ENCODE measurements around the gene PPT1. TPM values are rescaled to one million over a fixed set of nuclear protein-coding genes. Genes with fewer than 3 reads are reported as not detected.

Gene PPT1
- total and polyA plus RNA-seq, 2 of the 8 experiments (the other 6 are each of a cell fraction or from before 2014, with no cell fraction given), result 77.1 to 150 TPM

DNA sequence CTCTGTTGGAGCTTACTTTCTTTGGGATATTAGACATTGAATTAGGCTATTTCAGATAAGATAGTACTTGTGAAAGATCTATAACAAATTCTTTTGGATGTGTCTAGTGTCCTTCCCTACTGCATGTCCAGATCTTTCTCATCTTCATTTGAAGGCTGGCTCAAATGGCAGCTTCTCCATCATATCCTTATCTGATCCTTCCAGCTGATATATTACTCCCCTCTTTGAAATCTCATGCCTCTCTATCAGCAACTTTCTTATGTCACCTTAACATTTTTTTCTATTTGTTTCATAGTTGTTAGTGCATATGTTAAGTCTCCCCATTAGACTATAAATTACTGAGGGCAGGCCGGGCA lies 39.0 kb downstream of the PPT1 start:
- H3K9ac ChIP-seq (replicated peaks in 1 of 4; ENCODE audit: extremely low read depth in 1 of 4, low read depth in 3 of 4, low read length in 3 of 4), result no peak overlapping the region
- 94% methylated on average over 1 of the region's 1 CpG; no CpG with 5 or more reads in 1 of the 2 experiments for WGBS, 2 experiments (ENCODE audit: extremely low coverage in 1 of 2, insufficient coverage in 1 of 2, insufficient read length in 1 of 2, insufficient replicate concordance in 2 of 2, low coverage in 1 of 2, low lambda C conversion rate in 2 of 2, missing lambda C conversion rate in 1 of 2)
- no peak overlapping the region for H2AFZ ChIP-seq (ENCODE audit: low read length)
- FAIRE-seq, result no peak
- H2BK120ac ChIP-seq (replicated peaks; ENCODE audit: low read depth, low read length), result no peak overlapping the region
- H2BK12ac ChIP-seq (ENCODE audit: low read depth, low read length), result no peak overlapping the region
- peaks cover 0 to 6% (median 5%) of the 10 kb centered on the region in 4 experiments; a peak in 5 of 7 replicates for H3K4me1 ChIP-seq (replicated peaks in 1 of 4; ENCODE audit: control insufficient read depth in 3 of 4, insufficient read depth in 4 of 4, low read length in 3 of 4)
- no peak overlapping the region for H4K91ac ChIP-seq (replicated peaks; ENCODE audit: insufficient read length, low read length)
- H3K79me2 ChIP-seq (ENCODE audit: control insufficient read depth in 1 of 2, insufficient read depth in 2 of 2, low read length in 2 of 2), result peaks cover 0 to 61% of the 10 kb centered on the region in 2 experiments
- no peak overlapping the region for H3K4me2 ChIP-seq (ENCODE audit: insufficient read depth in 1 of 2, low read depth in 2 of 2, low read length in 2 of 2)
- H3K9me3 ChIP-seq (ENCODE audit: insufficient read depth in 2 of 2, low read depth in 1 of 2, low read length in 1 of 2), result no peaks in the 10 kb centered on the region
- no peak overlapping the region for H2BK15ac ChIP-seq (ENCODE audit: low read length)
- no peak overlapping the region for H3K27ac ChIP-seq (ENCODE audit: low read depth, low read length)
- H4K20me1 ChIP-seq (replicated peaks in 1 of 2; ENCODE audit: control insufficient read depth in 1 of 2, insufficient read depth in 2 of 2, low read length in 2 of 2), result peaks cover 0 to 13% of the 10 kb centered on the region in 2 experiments
- H3K23me2 ChIP-seq (ENCODE audit: low read depth, low read length), result no peaks in the 10 kb centered on the region
- DNase-seq (ENCODE audit: low read depth in 1 of 2, low spot score in 2 of 2), result no peak
- TF ChIP-seq, protein P1, sequence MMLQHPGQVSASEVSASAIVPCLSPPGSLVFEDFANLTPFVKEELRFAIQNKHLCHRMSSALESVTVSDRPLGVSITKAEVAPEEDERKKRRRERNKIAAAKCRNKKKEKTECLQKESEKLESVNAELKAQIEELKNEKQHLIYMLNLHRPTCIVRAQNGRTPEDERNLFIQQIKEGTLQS (IDR thresholded peaks at IDR 0.05; ENCODE audit: insufficient read depth, low read depth, low read length), result no peak
- no peak for TF ChIP-seq GABPA (IDR thresholded peaks at IDR 0.05; ENCODE audit: borderline replicate concordance, insufficient read depth, low read length)
- no peak overlapping the region for H2BK20ac ChIP-seq (ENCODE audit: low read length)
- H4K8ac ChIP-seq (ENCODE audit: extremely low read depth, insufficient read depth, low read length), result no peak overlapping the region
- POLR2A ChIA-PET (ENCODE audit: partially characterized antibody), result interaction anchor here (0.6 to 2.3 kb wide), 8 partner anchors 8 to 167 kb away, joined by 3 to 8 read pairs (median 4); partner anchors contain the start of gene CAP1
- H3K27me3 ChIP-seq (replicated peaks in 1 of 4; ENCODE audit: control insufficient read depth in 3 of 4, extremely low read depth in 1 of 4, insufficient read depth in 3 of 4, low read length in 3 of 4), result no peaks in the 10 kb centered on the region
- H3K4ac ChIP-seq (replicated peaks; ENCODE audit: insufficient read length, low read depth, low read length), result no peak overlapping the region
- no peak overlapping the region for H2BK5ac ChIP-seq (ENCODE audit: low read depth, low read length)
- peaks cover 11 to 41% (median 23%) of the 10 kb centered on the region in 4 experiments; a peak in 7 of 8 replicates for H3K36me3 ChIP-seq (ENCODE audit: control insufficient read depth in 2 of 4, insufficient read depth in 4 of 4, low read length in 3 of 4)
- H2AK5ac ChIP-seq (ENCODE audit: low read depth, low read length), result no peak overlapping the region
- H3K56ac ChIP-seq (replicated peaks; ENCODE audit: insufficient read length, low read depth, low read length), result no peak overlapping the region
- no peak overlapping the region for H3K23ac ChIP-seq (ENCODE audit: insufficient read length)
- no peak overlapping the region for H3K18ac ChIP-seq (ENCODE audit: extremely low read depth, low read length)
- no peak overlapping the region for H4K5ac ChIP-seq (ENCODE audit: insufficient read length, low read depth, low read length)
- CTCF ChIA-PET (ENCODE audit: partially characterized antibody), result interaction anchor here (0.6 to 1.6 kb wide), 6 partner anchors 10 to 280 kb away, joined by 3 to 5 read pairs (median 3); no protein-coding TSS in a partner anchor
- H3K79me1 ChIP-seq (ENCODE audit: low read depth, low read length), result peaks cover 4% of the 10 kb centered on the region
- no peak overlapping the region for H3K4me3 ChIP-seq (ENCODE audit: extremely low read depth in 1 of 4, insufficient read depth in 2 of 4, low read depth in 3 of 4, low read length in 4 of 4)
- no peak overlapping the region for H3K14ac ChIP-seq (ENCODE audit: insufficient read length)

All from H1 (cell line).